Measurements from ENCODE around the gene SLC25A36.

GRCh38 chr3:140910860-140911259, 30.8 kb upstream of the SLC25A36 start:
- no peak for TF ChIP-seq CTCF (IDR thresholded peaks at IDR 0.05; ENCODE audit: low read length)
- no peak for TF ChIP-seq EZH2phosphoT487 (IDR thresholded peaks at IDR 0.05; ENCODE audit: low read length)
